Epithelial cell of proximal tubule (primary cell): ENCODE data around the gene CD9. TPM values are rescaled to one million over a fixed set of nuclear protein-coding genes. Genes with fewer than 3 reads are reported as not detected.
"Not testable (repeated sequence)": the region's sequence is repeated elsewhere in the genome, so short reads cannot be mapped to it uniquely, and the experiment has no call there.

Source experiments
- DNase-seq: peaks from one replicate; pipeline ENCODE4 v3.0.0-alpha.2; 2011; ENCODE audit warnings: low read depth
- H3K4me3 ChIP-seq: 2 replicates; pipeline ENCODE4 v1.5.1; 2011; ENCODE audit warnings: low read depth, mild to moderate bottlenecking, low read length
- CTCF ChIP-seq: conservative IDR thresholded peaks from 2 replicates; pipeline ENCODE4 v1.5.1; 2012; ENCODE audit warnings: low read depth, mild to moderate bottlenecking, low read length
- total RNA-seq: library from RNA; depleted of rRNA; stranded (reverse); fragments of >200 nt; gene quantifications from 2 replicates; pipeline ENCODE4 v1.2.3, GENCODE V29; 2015

CD9 gene
- total RNA-seq = 284 and 346 TPM in 2 replicates

GRCh38 chr12:6200256-6201212 is at the start of gene CD9:
Gene CD9, plus strand, starts transcription at chr12:6200400. Its CDS starts 100 bp downstream, at chr12:6200500.
- peak within 1 kb of the TSS; percentile 75 for H3K4me3 ChIP-seq
- TF ChIP-seq CTCF = no peak
- DNase-seq = no peak

- no peak for TF ChIP-seq CTCF
- no peak overlapping the region for H3K4me3 ChIP-seq
- no peak for DNase-seq
These were observed 45.3 kb upstream of the CD9 start for GRCh38 chr12:6154730-6155459.

GRCh38 chr12:6157482-6157881 is 42.7 kb upstream of the CD9 start:
- no peak overlapping the region for H3K4me3 ChIP-seq
- TF ChIP-seq CTCF = no peak
- no peak for DNase-seq

- TF ChIP-seq CTCF = no peak
- no peak overlapping the region for H3K4me3 ChIP-seq
- no peak for DNase-seq
These were observed 41.9 kb upstream of the CD9 start for GRCh38 chr12:6158255-6158654.

GRCh38 chr12:6158749-6159148 is 41.5 kb upstream of the CD9 start:
- no peak overlapping the region for H3K4me3 ChIP-seq
- TF ChIP-seq CTCF = no peak
- no peak for DNase-seq

- not testable (repeated sequence) for DNase-seq, H3K4me3 ChIP-seq
These were observed 40.8 kb upstream of the CD9 start for GRCh38 chr12:6159166-6160011.

- H3K4me3 ChIP-seq, DNase-seq: not testable (repeated sequence)
These were observed 40.1 kb upstream of the CD9 start for GRCh38 chr12:6160049-6160649.
